Superior temporal gyrus (tissue), 1 donor: ENCODE data around the gene PAQR8.
"Not testable (repeated sequence)": the region's sequence is repeated elsewhere in the genome, so short reads cannot be mapped to it uniquely, and the experiment has no call there.

Experiments used
- DNase-seq: peaks from one replicate; pipeline ENCODE4 v3.0.0-alpha.2; 2016; ENCODE audit errors: extremely low spot score

The PAQR8 gene

DNA sequence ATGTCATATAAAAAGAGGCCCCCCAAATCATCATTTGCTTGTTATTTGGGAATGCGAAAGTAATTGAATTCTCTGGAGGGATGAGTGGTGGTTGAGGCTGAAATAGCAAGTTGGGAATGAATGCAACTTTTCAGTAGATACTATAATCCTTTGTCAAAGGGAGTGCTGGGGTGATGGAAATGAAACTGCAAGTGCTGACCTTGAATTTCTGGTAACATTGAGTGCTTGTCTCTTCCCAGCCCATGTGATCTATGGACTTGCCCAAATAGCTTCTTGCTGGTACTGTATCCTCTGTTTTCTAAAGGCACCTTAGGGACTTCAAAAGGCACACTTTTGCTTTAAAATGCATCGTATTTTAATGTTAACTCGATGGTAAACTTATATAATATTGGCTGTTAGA is 14.8 kb downstream of the PAQR8 start:
- peak; percentile 88 for DNase-seq

DNA sequence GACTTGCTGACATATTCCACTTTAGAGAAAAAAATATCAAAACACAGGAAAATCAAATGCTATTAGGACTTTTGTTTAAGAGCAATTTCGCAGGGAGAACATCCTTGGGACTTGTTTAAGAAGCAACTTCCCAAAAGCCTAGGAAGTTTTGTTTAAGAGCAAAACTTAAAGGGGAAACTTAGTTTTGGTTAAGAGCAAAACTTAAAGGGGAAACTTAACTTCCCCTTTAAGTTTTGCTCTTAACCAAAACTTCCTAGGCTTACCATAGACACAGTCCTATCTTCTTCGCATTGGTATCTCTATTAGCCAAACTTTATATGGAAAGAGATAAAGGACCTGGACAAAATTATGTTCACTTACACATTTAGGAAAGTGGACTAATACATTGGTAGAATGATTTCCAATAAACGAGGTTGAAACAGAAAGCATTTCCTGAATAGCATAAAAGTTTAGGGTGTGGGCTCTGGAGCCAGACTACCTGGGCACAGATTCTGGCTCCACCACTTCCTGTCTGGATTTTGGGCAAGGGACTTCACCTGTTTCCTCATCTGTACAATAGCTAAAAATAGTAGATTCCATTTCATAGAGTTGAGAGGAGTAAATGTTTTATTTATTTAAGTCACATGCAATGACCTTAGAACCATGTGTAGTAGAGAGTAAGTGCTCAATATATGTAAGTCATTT is 15.7 kb downstream of the PAQR8 start:
- no peak for DNase-seq

DNA sequence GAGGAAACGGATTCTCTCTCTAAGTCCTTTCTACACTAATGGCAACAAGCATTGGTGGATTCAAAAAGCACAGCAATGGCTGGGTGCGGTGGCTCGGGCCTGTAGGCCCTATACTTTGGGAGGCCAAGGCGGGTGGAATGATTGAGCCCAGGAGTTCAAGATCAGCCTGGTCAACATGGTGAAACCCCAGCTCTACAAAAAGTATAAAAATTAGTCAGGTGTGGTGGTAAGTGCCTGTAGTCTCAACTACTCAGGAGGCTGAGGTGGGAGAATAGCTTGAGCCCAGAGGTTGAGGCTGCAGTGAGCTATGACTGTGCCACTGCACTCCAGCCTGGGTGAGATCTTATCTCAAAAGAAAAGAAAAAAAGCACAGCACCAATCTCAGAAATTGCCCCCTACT is 19.3 kb downstream of the PAQR8 start:
- DNase-seq, result no peak

DNA sequence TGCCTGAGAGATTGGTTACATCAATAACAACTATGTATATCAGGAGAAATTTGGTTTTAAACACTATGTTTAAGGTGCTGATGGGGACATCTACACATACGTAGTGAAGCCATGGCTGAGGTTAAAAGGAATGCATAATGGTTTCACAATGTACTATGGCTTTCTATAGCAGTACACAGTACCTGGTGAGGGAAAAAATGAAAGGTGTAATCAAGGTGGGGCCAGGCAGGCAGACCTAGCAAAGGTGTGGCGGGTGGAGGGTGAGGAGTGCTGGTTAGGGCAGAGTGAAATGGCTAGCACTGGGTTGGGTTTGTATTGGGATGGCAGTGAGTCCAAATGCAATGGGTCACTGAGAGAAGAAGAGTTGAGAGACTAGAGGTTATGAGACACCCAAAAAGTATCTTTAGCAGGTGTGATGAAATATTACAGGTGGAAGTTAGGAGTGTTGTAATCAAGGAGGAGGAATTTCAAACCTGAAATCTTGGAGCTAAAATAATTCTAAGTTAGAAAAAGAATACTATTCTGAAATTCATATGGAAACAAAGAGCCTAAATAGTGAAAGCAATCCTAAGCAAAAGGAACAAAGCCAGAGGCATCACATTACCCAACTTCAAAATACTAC is 22.3 kb downstream of the PAQR8 start:
- no peak for DNase-seq

DNA sequence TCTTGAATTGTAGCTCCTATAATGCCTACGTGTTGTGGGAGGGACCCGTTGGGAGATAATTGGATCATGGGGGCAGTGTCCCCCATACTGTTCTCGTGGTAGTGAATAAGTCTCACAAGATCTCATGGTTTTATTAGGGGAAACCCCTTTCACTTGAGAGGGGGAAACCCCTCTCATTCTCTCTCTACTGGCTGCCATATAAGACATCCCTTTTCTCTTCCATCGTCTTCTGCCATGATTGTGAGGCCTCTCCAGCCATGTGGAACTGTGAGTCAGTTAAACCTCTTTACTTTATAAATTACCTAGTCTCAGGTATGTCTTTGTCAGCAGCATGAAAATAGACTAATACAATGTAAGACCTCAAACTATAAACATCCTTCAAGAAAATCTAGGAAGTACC is 23.1 kb downstream of the PAQR8 start:
- DNase-seq, result no peak

DNA sequence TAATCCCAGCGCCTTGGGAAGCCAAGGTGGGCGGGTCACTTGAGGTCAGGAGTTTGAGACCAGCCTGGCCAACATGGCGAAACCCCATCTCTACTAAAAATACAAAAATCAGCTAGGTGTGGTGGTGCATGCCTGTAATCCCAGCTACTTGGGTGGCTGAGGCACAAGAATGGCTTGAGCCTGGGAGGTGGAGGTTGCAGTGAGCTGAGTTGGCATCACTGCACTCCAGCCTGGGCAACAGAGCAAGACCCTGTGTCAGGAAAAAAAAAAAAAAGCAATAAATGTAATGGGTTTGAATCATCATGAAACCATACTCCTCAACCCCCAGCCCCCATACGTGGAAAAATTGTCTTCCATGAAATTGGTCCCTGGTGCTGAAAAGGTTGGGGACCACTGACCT is 26.2 kb downstream of the PAQR8 start:
- DNase-seq, result not testable (repeated sequence)

DNA sequence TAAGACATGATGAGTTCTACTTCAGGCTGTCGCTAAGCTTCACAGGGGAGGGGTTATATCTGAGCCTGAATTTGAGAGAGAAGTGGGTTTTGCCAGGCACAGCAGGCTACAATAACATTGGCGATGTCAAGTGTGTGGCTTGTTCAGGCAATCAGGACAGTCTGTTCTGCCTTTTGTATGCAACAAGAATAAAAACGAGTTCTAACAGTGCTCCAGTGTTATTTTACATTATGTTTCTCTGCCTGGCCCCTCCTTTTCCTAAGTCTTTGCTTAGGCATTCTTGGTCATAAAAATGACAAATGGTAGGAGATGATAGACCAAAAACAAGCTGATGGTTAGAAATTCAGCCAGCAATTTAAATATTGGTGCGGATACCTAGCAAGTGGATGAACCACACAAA is 26.8 kb downstream of the PAQR8 start:
- peak; percentile 87 for DNase-seq

DNA sequence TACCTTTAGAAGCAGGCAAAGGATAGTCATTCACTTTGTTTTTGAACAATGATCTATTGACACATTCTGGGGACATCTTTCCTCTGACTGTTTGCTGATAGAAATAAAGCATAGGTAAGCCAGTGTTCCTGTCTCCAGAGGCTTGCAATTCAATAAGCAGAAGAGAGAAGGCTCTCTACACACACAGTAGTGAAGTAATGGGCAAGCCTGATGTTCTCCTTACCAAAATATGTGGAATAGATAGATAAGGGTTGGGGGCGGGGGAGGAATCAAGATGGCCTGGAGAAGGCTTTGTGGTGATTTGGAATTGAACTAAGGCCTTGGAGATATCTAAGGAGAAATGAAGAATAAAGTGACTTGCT is 27.3 kb downstream of the PAQR8 start:
- DNase-seq, result no peak

DNA sequence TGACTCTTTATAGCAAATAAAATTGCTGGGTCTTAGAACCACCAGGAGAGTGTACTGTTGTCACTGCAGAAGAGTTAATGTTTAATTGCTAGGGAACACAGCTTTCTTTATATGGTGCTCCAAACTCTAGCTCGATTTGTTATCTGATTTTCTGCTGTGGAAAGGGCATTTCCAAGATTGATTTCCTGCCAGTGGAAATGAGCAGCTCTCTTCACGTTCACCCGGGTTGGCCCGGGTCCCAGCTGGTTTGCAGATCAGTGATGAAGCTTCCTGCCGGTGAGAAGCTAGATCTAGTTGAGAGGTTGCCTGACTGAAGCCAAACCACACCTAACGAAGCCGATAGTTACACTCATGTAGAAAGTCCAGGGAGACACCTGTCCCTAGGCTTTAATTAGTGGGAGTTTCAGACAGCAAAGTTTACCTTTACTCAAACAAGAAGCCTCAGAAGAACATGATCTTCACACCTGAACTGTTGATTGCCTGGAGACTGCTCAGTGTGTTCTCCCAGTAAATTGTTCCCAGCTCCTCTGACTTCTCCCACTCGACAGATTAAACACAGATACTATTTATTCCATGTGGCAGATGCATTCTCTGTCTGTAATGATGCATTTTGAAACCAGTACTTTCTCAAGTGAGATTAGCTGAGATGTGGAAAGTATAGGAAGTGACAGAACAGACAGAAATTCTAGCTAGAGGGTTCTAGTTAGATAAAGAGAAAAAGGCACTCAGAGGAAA is 27.8 kb downstream of the PAQR8 start:
- DNase-seq, result peak; percentile 62

DNA sequence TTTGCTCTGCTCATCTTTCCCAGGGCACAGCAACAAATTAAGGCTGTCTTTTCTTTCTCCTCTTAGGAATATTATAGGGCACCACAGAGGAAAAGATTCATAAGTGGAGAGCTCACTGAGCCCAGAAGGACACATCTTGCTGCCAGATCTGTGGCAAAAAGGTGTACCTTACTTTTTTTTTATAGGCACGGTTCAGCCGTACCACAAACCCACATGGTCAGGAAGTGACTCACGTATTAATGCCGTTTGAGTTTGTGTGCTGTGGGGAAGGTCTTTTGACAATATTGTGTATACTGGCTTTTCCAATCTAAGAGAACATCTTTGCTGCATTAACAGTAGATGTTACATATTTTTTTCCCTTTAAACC is 28.4 kb downstream of the PAQR8 start:
- DNase-seq, result peak; percentile 69

DNA sequence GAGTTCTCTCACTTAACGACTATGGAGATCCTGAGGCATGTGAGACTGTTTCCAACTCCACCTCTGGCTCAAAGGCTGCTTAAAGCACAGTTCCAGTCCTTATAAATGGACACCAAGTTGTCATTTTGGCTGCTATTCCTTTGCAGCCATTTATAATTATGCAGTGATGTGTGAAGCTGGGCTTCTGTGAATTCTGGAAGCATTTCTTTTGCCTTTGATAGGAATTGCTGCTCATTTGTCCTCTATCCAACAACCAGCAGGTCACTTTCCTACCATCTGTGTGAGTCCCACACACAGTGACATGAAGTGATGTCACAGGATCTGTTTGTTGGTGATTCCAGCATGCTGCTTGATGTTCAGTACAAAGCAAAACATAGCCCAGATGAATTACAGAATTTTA is 29.6 kb downstream of the PAQR8 start:
- DNase-seq, result peak; percentile 65

DNA sequence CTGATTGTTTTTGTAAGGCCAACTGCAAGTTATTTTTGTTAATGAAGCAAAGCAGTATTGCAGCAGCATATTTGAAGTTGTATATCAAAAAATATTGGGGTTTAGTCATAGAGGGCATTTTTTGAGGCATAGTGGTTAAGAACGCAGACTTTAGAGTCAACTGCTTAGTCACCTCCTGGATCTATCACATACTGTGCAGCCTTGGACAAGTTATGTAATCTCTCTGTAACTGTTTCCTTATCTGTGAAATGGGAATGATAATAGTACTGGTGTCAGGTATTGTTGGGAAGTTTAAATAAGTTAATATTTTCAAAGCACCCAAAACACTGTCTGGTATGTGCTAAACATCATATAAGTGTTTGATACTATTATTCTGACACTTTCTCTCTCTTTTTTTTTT is 31.0 kb downstream of the PAQR8 start:
- DNase-seq, result no peak

DNA sequence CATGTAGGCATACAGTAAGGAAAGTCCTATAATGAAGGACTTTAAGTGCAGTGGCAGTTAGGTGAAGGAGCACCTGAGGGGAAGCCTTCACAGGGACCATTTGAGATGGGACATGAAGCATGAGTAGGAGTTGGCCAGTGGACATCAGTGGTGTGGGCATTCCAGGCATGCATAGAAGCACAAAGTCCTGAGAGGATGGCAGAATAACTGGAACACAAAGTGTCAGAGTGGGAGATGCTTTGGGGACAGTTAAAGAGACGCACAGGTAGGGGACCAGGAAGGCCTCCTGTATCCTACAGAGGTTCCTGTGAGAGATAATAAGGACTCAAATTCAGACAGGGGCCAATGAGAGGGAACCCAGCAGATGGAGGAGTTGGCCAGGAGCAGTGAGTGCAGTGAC is 31.8 kb downstream of the PAQR8 start:
- DNase-seq, result no peak

DNA sequence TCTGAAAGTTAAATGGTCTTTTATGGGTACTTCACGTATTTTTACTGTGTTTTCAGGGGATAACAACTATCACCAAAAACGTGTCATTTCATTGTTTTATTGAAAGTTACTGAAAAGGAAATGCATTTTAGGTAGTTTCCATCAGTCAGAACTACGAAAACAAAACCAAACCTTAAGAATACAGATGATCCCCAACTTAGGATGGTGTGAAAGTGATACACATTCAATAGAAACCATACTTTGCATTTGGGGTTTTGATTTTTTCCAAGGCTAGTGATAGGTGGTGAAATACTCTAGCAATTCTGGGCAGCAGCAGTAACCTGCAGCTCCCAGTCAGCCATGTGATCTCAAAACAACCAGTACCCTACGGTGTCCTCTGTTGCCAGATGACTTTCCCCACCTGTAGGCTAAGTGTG is 32.3 kb downstream of the PAQR8 start:
- DNase-seq, result no peak

DNA sequence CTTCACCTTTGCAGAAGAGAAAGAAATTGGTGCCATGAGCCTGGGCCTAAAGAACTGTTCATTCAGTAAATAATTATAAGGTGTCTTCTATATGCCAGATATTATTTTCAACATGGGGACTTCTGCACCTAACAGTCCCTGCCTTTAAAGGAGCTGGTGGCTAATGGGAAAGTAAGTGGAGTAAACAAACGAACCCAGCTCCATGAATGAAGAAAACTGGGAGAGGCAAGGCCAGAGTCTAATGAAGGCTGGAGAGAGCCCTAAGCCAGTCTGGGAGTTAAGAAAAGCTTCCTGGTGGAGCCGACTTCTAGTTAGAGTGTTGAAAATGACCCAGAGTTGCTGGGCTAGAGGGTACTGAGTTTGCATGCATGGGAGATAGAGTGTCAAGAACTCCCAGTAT is 34.0 kb downstream of the PAQR8 start:
- DNase-seq, result no peak

DNA sequence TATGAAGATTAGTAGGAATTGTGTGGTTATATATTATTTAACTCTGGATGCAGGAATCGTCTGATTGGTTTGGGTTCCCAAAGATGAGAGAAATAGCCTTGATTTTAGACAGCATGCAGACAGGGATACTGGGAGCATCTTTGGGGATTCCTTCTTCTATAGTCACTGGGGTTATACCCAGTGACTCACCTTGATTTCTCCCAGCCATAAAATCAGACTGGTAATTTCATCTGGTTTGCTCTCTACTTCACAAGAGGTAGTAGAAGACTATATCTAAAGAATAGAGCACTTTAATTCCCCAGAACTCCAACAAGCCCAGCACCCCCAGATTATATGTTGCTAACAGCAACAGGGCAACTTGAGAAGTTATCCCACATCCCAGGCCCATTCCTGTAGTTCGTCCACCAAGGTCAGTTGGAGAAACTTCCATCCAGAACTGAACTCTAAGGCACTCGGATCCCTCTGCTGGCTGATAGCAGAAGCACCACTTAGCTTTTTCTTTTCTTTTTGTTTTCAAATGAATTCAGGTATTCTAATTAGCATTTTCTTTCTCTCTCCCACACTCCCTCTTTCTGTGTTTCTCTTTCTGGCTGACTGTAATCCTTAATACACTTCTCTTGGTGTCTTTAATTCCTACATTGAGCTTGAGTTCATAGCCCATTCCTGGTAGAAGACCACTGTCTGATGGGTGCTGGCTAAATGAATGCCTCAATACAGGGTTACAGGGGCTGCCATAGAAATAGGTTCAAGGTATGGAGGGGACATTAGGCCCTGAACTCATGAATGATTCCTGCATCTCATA is 37.8 kb downstream of the PAQR8 start:
- peak; percentile 92 for DNase-seq

DNA sequence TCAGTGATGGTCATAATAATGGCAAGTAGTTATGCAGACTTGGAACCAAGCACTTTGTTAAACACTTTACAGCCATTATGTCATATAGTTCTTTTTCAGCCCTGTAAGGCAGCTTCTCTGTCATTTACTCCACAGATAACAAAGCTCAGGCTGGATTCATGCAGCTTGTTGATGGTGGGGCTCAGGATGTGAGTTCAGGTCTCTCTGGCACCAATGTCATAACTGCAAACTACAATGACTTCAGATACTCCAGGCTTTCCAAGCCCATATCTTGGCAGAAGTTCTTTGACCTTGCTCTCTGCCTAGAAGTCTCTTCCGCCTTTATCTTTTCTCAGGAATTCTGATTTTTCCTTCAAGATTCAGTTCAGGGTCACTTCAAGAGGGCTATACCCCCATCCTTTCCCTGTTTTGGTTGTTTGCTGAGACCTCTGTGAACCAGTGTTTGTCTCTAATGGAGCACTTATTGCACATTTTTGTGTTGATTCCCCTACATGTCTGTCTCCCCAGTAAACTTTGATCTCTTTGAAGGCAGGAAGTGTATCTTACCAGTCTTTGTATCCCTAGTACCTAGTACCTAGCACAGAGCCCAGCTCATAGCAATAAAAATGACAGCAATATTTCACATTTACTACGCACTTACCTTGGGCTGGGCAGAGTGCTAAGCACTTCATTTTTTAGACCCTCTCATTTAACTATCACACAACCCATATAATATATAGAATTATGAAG is 38.5 kb downstream of the PAQR8 start:
- no peak for DNase-seq

DNA sequence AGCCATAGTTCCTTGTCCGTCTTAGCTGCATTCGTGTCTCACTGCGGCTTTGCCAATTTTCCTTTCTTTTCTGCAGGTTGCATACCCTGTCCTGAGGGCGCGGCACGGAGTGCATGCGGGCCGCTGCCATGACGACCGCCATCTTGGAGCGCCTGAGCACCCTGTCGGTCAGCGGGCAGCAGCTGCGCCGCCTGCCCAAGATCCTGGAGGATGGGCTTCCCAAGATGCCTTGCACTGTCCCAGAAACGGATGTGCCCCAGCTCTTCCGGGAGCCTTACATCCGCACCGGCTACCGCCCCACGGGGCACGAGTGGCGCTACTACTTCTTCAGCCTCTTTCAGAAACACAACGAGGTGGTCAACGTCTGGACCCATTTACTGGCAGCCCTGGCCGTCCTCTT is 41.1 kb downstream of the PAQR8 start:
- DNase-seq, result no peak

DNA sequence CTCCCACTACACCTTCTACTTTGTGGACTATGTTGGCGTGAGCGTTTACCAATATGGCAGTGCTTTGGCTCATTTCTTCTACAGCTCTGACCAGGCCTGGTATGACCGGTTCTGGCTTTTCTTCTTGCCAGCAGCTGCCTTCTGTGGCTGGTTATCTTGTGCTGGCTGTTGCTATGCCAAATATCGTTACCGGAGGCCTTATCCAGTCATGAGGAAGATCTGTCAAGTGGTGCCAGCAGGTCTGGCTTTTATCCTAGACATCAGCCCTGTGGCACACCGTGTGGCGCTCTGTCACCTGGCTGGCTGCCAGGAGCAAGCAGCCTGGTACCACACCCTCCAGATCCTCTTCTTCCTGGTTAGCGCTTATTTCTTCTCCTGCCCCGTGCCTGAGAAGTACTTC is 41.7 kb downstream of the PAQR8 start:
- DNase-seq, result no peak

DNA sequence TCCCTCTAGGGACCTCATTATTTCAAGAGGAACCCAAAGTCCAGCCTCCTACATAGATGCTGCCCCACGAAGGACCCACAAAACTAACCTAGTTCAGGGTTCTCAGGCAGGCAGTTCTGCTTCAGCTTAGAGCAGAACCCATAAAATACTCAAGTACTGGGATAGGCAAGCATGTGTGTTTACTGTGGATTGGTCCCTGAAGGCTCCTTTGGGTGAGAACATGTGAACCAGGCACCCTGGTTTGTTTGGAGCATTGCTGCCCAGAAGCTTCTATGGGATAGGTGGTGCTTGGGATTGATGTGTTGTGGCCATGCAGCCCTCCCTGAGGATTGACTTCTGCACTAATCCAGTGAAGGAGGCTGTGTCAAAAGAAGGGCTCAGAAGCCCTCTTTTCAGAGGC is 43.3 kb downstream of the PAQR8 start:
- DNase-seq, result no peak

DNA sequence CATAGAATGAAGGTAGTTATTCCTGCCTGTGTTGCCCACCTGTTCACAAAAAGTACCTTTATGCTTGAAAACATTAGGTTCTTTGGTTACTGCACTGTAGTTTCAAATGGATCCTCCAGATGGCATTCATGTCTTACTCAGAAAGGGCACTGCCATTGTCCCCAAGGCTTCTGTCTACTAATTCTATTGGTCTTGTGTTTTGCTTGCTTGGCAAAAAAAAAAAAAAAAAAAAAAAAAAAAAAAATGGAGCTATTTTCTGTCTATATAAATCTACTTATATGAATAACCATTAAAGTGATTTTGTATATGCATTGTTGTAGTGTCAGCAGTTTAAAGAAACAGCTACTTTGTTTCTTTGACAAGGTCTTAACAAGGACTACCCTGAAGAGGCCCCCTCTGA is 45.5 kb downstream of the PAQR8 start:
- no peak for DNase-seq

DNA sequence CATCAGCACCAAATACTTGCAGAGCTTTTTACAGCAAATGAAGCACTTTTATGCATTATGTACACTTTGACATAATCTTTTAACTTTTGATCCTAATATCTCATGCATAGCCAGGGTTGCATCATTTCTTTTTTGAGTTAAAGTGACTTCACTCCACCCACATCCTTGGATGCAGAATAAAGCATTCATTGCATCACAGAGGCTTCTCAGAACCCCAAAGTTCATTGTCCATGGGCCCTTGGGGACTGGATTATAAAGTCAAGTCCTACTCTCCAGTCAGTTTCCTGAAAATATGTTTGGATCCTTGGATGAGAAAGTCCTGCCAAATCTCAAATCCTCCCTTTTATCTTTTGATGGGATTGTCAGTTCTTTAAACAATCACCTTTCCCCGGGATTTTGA is 47.5 kb downstream of the PAQR8 start:
- no peak for DNase-seq
